ENCODE data around the gene PCDH9. TPM values are rescaled to one million over a fixed set of nuclear protein-coding genes. Genes with fewer than 3 reads are reported as not detected.

Gene PCDH9
- total RNA-seq, 1 experiment from 2014 or later = 5.8 TPM

- no peak for TF ChIP-seq CTCF (conservative IDR thresholded peaks at IDR 0.05; ENCODE audit: low read depth, low read length)
- H3K9me3 ChIP-seq (ENCODE audit: low read depth, low read length, poor library complexity, severe bottlenecking) = no peaks in the 10 kb centered on the region
- H3K27me3 ChIP-seq (replicated peaks; ENCODE audit: insufficient read depth, low read depth, low read length, poor library complexity) = no peaks in the 10 kb centered on the region
- no peak overlapping the region for H3K27ac ChIP-seq (ENCODE audit: low read depth, low read length, poor library complexity, severe bottlenecking)
- ChIA-PET POLR2A (ENCODE audit: low non-redundant PET) (no interaction called here), CTCF (no interaction called here)
- DNase-seq (ENCODE audit: low spot score) = no peak
- no TSS peak for BruUV-seq (replicated peaks)
- no peaks in the 10 kb centered on the region for H3K4me1 ChIP-seq (ENCODE audit: insufficient read depth, low read length, poor library complexity, severe bottlenecking)
- no peaks in the 10 kb centered on the region for H3K36me3 ChIP-seq (ENCODE audit: insufficient read depth, low read length, poor library complexity, severe bottlenecking)
- no peak overlapping the region for H3K4me3 ChIP-seq (ENCODE audit: low read depth, low read length, poor library complexity, severe bottlenecking)
- intact Hi-C loops (cut with micrococcal nuclease; ENCODE audit: unreplicated experiment) = no loop called here
Observed at GRCh38 chr13:67135356-67135755, 94.8 kb downstream of the PCDH9 start.

GRCh38 chr13:67134417-67135129 lies 95.6 kb downstream of the PCDH9 start:
- TF ChIP-seq CTCF (conservative IDR thresholded peaks at IDR 0.05; ENCODE audit: low read depth, low read length) (no peak), EZH2 (IDR thresholded peaks at IDR 0.05; ENCODE audit: borderline replicate concordance, low read depth, low read length, poor library complexity, severe bottlenecking) (no peak)
- DNase-seq (ENCODE audit: low spot score) = no peak
- ChIA-PET CTCF (no interaction called here), POLR2A (ENCODE audit: low non-redundant PET) (no interaction called here)
- intact Hi-C loops (cut with micrococcal nuclease; ENCODE audit: unreplicated experiment) = no loop called here
- Histone ChIP-seq H3K27me3 (replicated peaks; ENCODE audit: insufficient read depth, low read depth, low read length, poor library complexity) (no peaks in the 10 kb centered on the region), H3K9me3 (ENCODE audit: low read depth, low read length, poor library complexity, severe bottlenecking) (no peaks in the 10 kb centered on the region), H3K4me3 (ENCODE audit: low read depth, low read length, poor library complexity, severe bottlenecking) (no peak overlapping the region), H3K36me3 (ENCODE audit: insufficient read depth, low read length, poor library complexity, severe bottlenecking) (no peaks in the 10 kb centered on the region), H3K4me1 (ENCODE audit: insufficient read depth, low read length, poor library complexity, severe bottlenecking) (no peaks in the 10 kb centered on the region), H3K27ac (ENCODE audit: low read depth, low read length, poor library complexity, severe bottlenecking) (no peak overlapping the region)
- BruUV-seq (replicated peaks) = no TSS peak

GRCh38 chr13:67133476-67133875 lies 96.7 kb downstream of the PCDH9 start:
- H3K9me3 ChIP-seq (ENCODE audit: low read depth, low read length, poor library complexity, severe bottlenecking) = no peaks in the 10 kb centered on the region
- no peak overlapping the region for H3K27ac ChIP-seq (ENCODE audit: low read depth, low read length, poor library complexity, severe bottlenecking)
- TF ChIP-seq EZH2 (IDR thresholded peaks at IDR 0.05; ENCODE audit: borderline replicate concordance, low read depth, low read length, poor library complexity, severe bottlenecking) (no peak), CTCF (conservative IDR thresholded peaks at IDR 0.05; ENCODE audit: low read depth, low read length) (no peak)
- BruUV-seq (replicated peaks) = no TSS peak
- no peaks in the 10 kb centered on the region for H3K4me1 ChIP-seq (ENCODE audit: insufficient read depth, low read length, poor library complexity, severe bottlenecking)
- H3K27me3 ChIP-seq (replicated peaks; ENCODE audit: insufficient read depth, low read depth, low read length, poor library complexity) = no peaks in the 10 kb centered on the region
- no peak for DNase-seq (ENCODE audit: low spot score)
- intact Hi-C loops (cut with micrococcal nuclease; ENCODE audit: unreplicated experiment) = no loop called here
- CTCF ChIA-PET = no interaction called here
- H3K36me3 ChIP-seq (ENCODE audit: insufficient read depth, low read length, poor library complexity, severe bottlenecking) = no peaks in the 10 kb centered on the region
- POLR2A ChIA-PET (ENCODE audit: low non-redundant PET) = no interaction called here
- no peak overlapping the region for H3K4me3 ChIP-seq (ENCODE audit: low read depth, low read length, poor library complexity, severe bottlenecking)

All from A673 (cell line).